CD4-positive, CD25-positive, alpha-beta regulatory T cell (primary cell): ENCODE measurements around the gene FAM162B. TPM values are rescaled to one million over a fixed set of nuclear protein-coding genes. Genes with fewer than 3 reads are reported as not detected.
"Not testable (repeated sequence)": the region's sequence is repeated elsewhere in the genome, so short reads cannot be mapped to it uniquely, and the experiment has no call there.

Source experiments
- ATAC-seq, 2 donors: fragments of 150-1000 bp; cut with Tn5 transposase; one replicate each; pipeline ENCODE4 v1.10.0; 2021; ENCODE audit warnings: low read depth in 2 of 2, moderate number of reproducible peaks in 2 of 2, moderate library complexity in 1 of 2
- DNase-seq, 3 donors: peaks; one replicate each; pipeline versions ENCODE4 v3.0.0 to v3.0.0-alpha.2; 2012 to 2022; ENCODE audit warnings: mixed read lengths in 1 of 3
- H3K27ac ChIP-seq: one replicate; pipeline ENCODE4 v1.7.0; 2013; ENCODE audit warnings: mild to moderate bottlenecking, low read length; ENCODE audit not compliant: insufficient read depth, poor library complexity, severe bottlenecking
- H3K27me3 ChIP-seq: one replicate; pipeline ENCODE4 v1.7.0; 2013; ENCODE audit warnings: low read length; ENCODE audit not compliant: control insufficient read depth, insufficient read depth
- H3K36me3 ChIP-seq: one replicate; pipeline ENCODE4 v1.7.0; 2013; ENCODE audit warnings: mild to moderate bottlenecking, low read length, moderate library complexity; ENCODE audit not compliant: control insufficient read depth, insufficient read depth
- H3K4me1 ChIP-seq: 2 replicates; pipeline ENCODE4 v1.7.0; 2013; ENCODE audit warnings: mild to moderate bottlenecking, low read length; ENCODE audit not compliant: insufficient read depth, control insufficient read depth, poor library complexity, severe bottlenecking
- H3K4me3 ChIP-seq: one replicate; pipeline ENCODE4 v1.7.0; 2013; ENCODE audit warnings: low read depth, mild to moderate bottlenecking, low read length, moderate library complexity
- H3K9me3 ChIP-seq, 2 experiments: 1 replicate in 1 of 2; 2 replicates in 1 of 2; pipeline ENCODE4 v1.7.0; 2013; ENCODE audit warnings: low read length in 2 of 2, mild to moderate bottlenecking in 1 of 2, moderate library complexity in 1 of 2; ENCODE audit not compliant: control insufficient read depth in 2 of 2
- H3K27ac Mint-ChIP-seq, 3 donors: one replicate each; pipeline ENCODE4 v1.8.0; 2020 to 2022; ENCODE audit warnings: mild to moderate bottlenecking in 3 of 3, mixed read lengths in 3 of 3, moderate library complexity in 2 of 3
- H3K27me3 Mint-ChIP-seq: one replicate; pipeline ENCODE4 v1.8.0; 2022; ENCODE audit warnings: mild to moderate bottlenecking, mixed read lengths
- H3K36me3 Mint-ChIP-seq: one replicate; pipeline ENCODE4 v1.8.0; 2020; ENCODE audit warnings: mixed read lengths
- H3K4me1 Mint-ChIP-seq, 4 donors: one replicate each; pipeline ENCODE4 v1.8.0; 2020 to 2022; ENCODE audit warnings: mixed read lengths in 4 of 4, mild to moderate bottlenecking in 1 of 4
- H3K4me3 Mint-ChIP-seq, 4 donors: one replicate each; pipeline ENCODE4 v1.8.0; 2020 to 2022; ENCODE audit warnings: mild to moderate bottlenecking in 4 of 4, mixed read lengths in 4 of 4, moderate library complexity in 3 of 4
- H3K9me3 Mint-ChIP-seq, 7 donors: one replicate each; pipeline ENCODE4 v1.8.0; 2020 to 2022; ENCODE audit warnings: mixed read lengths in 7 of 7, mild to moderate bottlenecking in 3 of 7, moderate library complexity in 2 of 7
- polyA plus RNA-seq, 4 donors: library from polyadenylated mRNA; unstranded; fragments of 300-500 nt; fragmentation: Illumina TruSeq; gene quantifications; one replicate each; pipeline ENCODE4 v1.2.3, GENCODE V29; 2021
- total RNA-seq: library from RNA; stranded (reverse); gene quantifications from one replicate; pipeline ENCODE4 v1.2.3, GENCODE V29; 2022

FAM162B gene
- total and polyA plus RNA-seq, 5 donors from 2014 or later = not detected

DNA sequence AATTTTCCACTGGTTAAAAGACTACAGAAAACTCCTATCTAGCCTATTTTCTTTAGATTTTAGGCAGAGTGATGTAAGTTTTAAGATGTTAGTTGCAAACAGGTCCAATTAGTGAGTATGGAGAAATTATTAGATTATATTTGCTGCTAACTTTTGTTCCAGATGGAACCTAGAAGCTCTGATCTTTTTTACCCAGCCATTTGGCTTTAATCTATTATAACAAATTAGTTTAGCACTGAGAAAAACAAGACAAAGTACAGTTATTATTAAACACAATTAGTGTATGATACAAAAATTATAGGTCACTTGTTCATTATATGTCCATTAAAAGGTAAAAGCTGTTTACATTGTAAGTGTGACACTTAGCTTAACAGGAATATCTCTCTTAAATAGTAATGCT lies 2.5 kb downstream of the FAM162B start:
- H3K27ac ChIP-seq = no peak overlapping the region
- Mint-ChIP-seq H3K27me3 (peaks cover 50% of the 10 kb centered on the region), H3K4me1 (peaks cover 0 to 14% (median 1%) of the 10 kb centered on the region in 4 donors), H3K27ac (no peak overlapping the region), H3K4me3 (no peak overlapping the region), H3K9me3 (peaks cover 0 to 7% (median 0%) of the 10 kb centered on the region in 7 donors), H3K36me3 (peaks cover 4% of the 10 kb centered on the region)
- H3K4me1 ChIP-seq = peaks cover 11% of the 10 kb centered on the region
- DNase-seq = no peak
- peaks cover 40% of the 10 kb centered on the region for H3K27me3 ChIP-seq
- no peaks in the 10 kb centered on the region for H3K9me3 ChIP-seq
- no peaks in the 10 kb centered on the region for H3K36me3 ChIP-seq
- ATAC-seq = no peak
- no peak overlapping the region for H3K4me3 ChIP-seq

DNA sequence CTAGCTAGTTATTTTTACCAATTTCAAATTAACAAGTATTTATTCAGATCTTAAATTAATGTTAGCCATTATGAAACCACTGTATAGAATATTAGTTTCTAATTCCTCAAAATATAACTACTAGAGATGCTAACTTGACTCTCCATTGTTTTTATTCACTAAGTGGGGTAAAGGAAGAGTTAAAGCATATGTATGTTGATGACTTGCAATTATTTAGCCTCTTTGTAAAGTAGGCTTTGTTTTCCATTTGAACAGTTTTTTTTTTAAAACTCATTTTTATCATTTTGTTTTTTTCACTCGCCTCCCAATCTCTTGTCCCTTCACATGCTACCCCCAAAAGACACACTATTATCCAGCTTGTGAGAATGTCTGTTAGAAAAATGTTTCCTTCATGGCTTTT lies 3.3 kb downstream of the FAM162B start:
- Histone ChIP-seq H3K4me1 (peaks cover 11% of the 10 kb centered on the region), H3K27ac (no peak overlapping the region), H3K4me3 (no peak overlapping the region), H3K27me3 (peaks cover 40% of the 10 kb centered on the region), H3K9me3 (no peaks in the 10 kb centered on the region), H3K36me3 (no peaks in the 10 kb centered on the region)
- H3K4me3 Mint-ChIP-seq = no peak overlapping the region
- peaks cover 50% of the 10 kb centered on the region for H3K27me3 Mint-ChIP-seq
- ATAC-seq (no peak), DNase-seq (no peak)
- no peak overlapping the region for H3K27ac Mint-ChIP-seq
- H3K9me3 Mint-ChIP-seq = peaks cover 0 to 7% (median 0%) of the 10 kb centered on the region in 7 donors
- peaks cover 4% of the 10 kb centered on the region for H3K36me3 Mint-ChIP-seq
- peaks cover 0 to 14% (median 1%) of the 10 kb centered on the region in 4 donors for H3K4me1 Mint-ChIP-seq

GRCh38 chr6:116761779-116762178 lies 3.7 kb downstream of the FAM162B start:
- H3K27me3 Mint-ChIP-seq = peaks cover 47% of the 10 kb centered on the region
- H3K27ac ChIP-seq = no peak overlapping the region
- peaks cover 4% of the 10 kb centered on the region for H3K36me3 Mint-ChIP-seq
- H3K4me3 Mint-ChIP-seq = no peak overlapping the region
- ATAC-seq (no peak), DNase-seq (no peak)
- H3K36me3 ChIP-seq = no peaks in the 10 kb centered on the region
- H3K4me1 ChIP-seq = peaks cover 11% of the 10 kb centered on the region
- H3K9me3 Mint-ChIP-seq = peaks cover 0 to 7% (median 0%) of the 10 kb centered on the region in 7 donors
- H3K27me3 ChIP-seq = peaks cover 37% of the 10 kb centered on the region
- no peaks in the 10 kb centered on the region for H3K9me3 ChIP-seq
- no peak overlapping the region for H3K4me3 ChIP-seq
- peaks cover 0 to 14% (median 1%) of the 10 kb centered on the region in 4 donors for H3K4me1 Mint-ChIP-seq
- no peak overlapping the region for H3K27ac Mint-ChIP-seq

- Mint-ChIP-seq H3K4me3 (no peak overlapping the region), H3K36me3 (no peaks in the 10 kb centered on the region), H3K4me1 (no peaks in the 10 kb centered on the region), H3K9me3 (peaks cover 3 to 21% (median 9%) of the 10 kb centered on the region in 7 donors), H3K27me3 (peaks cover 4% of the 10 kb centered on the region), H3K27ac (no peak overlapping the region)
- no peaks in the 10 kb centered on the region for H3K36me3 ChIP-seq
- peaks cover 4% of the 10 kb centered on the region for H3K27me3 ChIP-seq
- ATAC-seq (no peak), DNase-seq (no peak)
- no peaks in the 10 kb centered on the region for H3K4me1 ChIP-seq
- H3K27ac ChIP-seq = no peak overlapping the region
- H3K4me3 ChIP-seq = no peak overlapping the region
- peaks cover 3 to 15% of the 10 kb centered on the region in 2 experiments for H3K9me3 ChIP-seq
Observed at GRCh38 chr6:116745176-116745575, 20.3 kb downstream of the FAM162B start.

DNA sequence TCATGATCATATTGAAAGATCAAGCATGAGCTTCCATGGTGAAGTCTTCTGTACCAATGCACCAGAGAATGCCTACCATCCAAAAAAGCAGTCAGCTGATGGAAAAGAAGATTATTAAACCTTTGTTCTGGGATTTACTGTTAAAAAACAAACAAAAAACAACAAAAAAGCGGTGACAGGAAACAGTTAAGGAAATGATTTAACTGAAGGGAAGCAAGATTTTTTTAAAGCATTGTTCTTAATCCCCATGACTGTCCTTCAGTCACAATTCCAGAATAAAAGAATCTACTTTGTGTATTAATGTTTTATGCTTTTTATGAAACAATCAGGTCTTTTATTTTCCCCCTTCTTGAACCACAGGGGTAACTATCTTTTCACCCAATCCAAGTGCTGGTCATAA lies 23.9 kb downstream of the FAM162B start:
- Histone ChIP-seq H3K36me3 (peaks cover 7% of the 10 kb centered on the region), H3K4me1 (no peaks in the 10 kb centered on the region), H3K27ac (no peak overlapping the region), H3K4me3 (no peak overlapping the region), H3K9me3 (peaks cover 13 to 27% of the 10 kb centered on the region in 2 experiments), H3K27me3 (no peaks in the 10 kb centered on the region)
- Mint-ChIP-seq H3K27me3 (no peaks in the 10 kb centered on the region), H3K4me1 (no peaks in the 10 kb centered on the region), H3K4me3 (no peak overlapping the region), H3K9me3 (peaks cover 3 to 41% (median 18%) of the 10 kb centered on the region in 7 donors), H3K36me3 (peaks cover 8% of the 10 kb centered on the region), H3K27ac (no peak overlapping the region)
- DNase-seq (no peak), ATAC-seq (no peak)

DNA sequence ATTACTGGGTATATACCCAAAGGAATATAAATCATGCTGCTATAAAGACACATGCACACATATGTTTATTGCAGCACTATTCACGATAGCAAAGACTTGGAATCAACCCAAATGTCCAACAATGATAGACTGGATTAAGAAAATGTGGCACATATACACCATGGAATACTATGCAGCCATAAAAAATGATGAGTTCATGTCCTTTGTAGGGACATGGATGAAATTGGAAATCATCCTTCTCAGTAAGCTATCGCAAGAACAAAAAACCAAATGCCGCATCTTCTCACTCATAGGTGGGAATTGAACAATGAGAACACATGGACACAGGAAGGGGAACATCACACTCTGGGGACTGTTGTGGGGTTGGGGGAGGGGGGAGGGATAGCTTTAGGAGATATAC lies 25.0 kb downstream of the FAM162B start:
- H3K4me1 Mint-ChIP-seq, H3K4me3 ChIP-seq, H3K4me1 ChIP-seq, H3K27ac ChIP-seq, H3K27me3 Mint-ChIP-seq, H3K4me3 Mint-ChIP-seq, H3K27me3 ChIP-seq, DNase-seq, H3K27ac Mint-ChIP-seq, ATAC-seq: not testable (repeated sequence)
- H3K36me3 Mint-ChIP-seq = peaks cover 14% of the 10 kb centered on the region
- Histone ChIP-seq H3K9me3 (peaks cover 13 to 33% of the 10 kb centered on the region in 2 experiments), H3K36me3 (peaks cover 16% of the 10 kb centered on the region)
- H3K9me3 Mint-ChIP-seq = peaks cover 3 to 44% (median 14%) of the 10 kb centered on the region in 7 donors

- H3K36me3 Mint-ChIP-seq = peaks cover 30% of the 10 kb centered on the region
- H3K4me1 Mint-ChIP-seq = no peaks in the 10 kb centered on the region
- peaks cover 0 to 33% (median 13%) of the 10 kb centered on the region in 7 donors for H3K9me3 Mint-ChIP-seq
- H3K27ac Mint-ChIP-seq = no peak overlapping the region
- H3K4me1 ChIP-seq = no peaks in the 10 kb centered on the region
- no peak overlapping the region for H3K4me3 Mint-ChIP-seq
- no peak overlapping the region for H3K27ac ChIP-seq
- H3K27me3 Mint-ChIP-seq = no peaks in the 10 kb centered on the region
- peaks cover 32% of the 10 kb centered on the region for H3K36me3 ChIP-seq
- DNase-seq (no peak), ATAC-seq (no peak)
- H3K9me3 ChIP-seq = peaks cover 10 to 29% of the 10 kb centered on the region in 2 experiments
- H3K4me3 ChIP-seq = no peak overlapping the region
- no peaks in the 10 kb centered on the region for H3K27me3 ChIP-seq
Observed at GRCh38 chr6:116737004-116737403, 28.5 kb downstream of the FAM162B start.

DNA sequence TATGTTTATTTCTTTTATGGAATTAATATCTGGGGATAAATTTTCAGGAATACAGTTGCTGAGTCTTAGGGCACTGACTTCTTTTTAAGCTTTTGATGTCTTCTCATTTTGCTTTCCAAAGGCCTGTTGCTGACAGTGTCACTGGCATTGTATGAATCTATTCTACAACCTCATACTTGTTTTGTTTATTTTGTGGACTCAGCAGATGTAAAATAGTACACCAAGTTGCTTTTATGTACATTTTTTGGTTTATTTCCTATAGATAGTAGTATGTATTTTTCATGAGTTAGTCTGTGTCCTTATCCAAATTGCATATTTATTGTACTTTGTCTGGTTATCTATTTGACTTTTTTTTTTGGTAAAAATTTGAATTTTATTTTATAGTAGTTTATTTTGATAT lies 35.0 kb downstream of the FAM162B start:
- no peak for DNase-seq
- H3K9me3 ChIP-seq = no peaks in the 10 kb centered on the region
- no peaks in the 10 kb centered on the region for H3K27me3 ChIP-seq
- no peaks in the 10 kb centered on the region for H3K4me1 ChIP-seq
- Mint-ChIP-seq H3K4me1 (peaks cover 0 to 5% (median 1%) of the 10 kb centered on the region in 4 donors), H3K27ac (peak overlapping the region in 1 of 3 donors; percentile 12), H3K27me3 (no peaks in the 10 kb centered on the region), H3K4me3 (no peak overlapping the region), H3K36me3 (peaks cover 58% of the 10 kb centered on the region), H3K9me3 (peaks cover 0 to 4% (median 0%) of the 10 kb centered on the region in 7 donors)
- ATAC-seq = no peak
- H3K27ac ChIP-seq = no peak overlapping the region
- no peak overlapping the region for H3K4me3 ChIP-seq
- peaks cover 70% of the 10 kb centered on the region for H3K36me3 ChIP-seq
